Measurements from ENCODE around the gene MAGI3.
A peak's percentile ranks its signal among the peaks of the same experiment; 100 is the strongest.
"Not testable (repeated sequence)": the region's sequence is repeated elsewhere in the genome, so short reads cannot be mapped to it uniquely, and the experiment has no call there.

MAGI3 gene

GRCh38 chr1:113587475-113587874 lies 197.2 kb downstream of the MAGI3 start:
- DNase-seq, result no peak

- no peak for DNase-seq
Measured at GRCh38 chr1:113592230-113592629, 201.9 kb downstream of the MAGI3 start.

- no peak for DNase-seq
Measured at GRCh38 chr1:113593550-113594297, 203.4 kb downstream of the MAGI3 start.

DNA sequence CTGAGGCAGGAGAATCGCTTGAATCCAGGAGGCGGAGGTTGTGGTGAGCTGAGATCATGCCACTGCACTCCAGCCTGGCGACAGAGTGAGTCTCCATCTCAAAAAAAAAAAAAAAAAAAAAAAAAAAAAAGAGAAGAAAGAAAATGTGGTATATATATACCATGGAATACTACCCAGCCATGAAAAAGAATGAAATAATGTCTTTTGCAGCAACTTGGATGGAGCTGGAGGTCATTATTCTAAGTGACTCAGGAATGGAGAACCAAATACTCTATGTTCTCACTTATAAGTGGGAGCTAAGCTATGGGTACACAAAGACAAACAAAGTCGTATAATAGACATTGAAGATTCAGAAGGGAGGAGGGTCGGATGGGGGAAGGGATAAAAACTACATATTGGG lies 214.2 kb downstream of the MAGI3 start:
- DNase-seq, result not testable (repeated sequence)

DNA sequence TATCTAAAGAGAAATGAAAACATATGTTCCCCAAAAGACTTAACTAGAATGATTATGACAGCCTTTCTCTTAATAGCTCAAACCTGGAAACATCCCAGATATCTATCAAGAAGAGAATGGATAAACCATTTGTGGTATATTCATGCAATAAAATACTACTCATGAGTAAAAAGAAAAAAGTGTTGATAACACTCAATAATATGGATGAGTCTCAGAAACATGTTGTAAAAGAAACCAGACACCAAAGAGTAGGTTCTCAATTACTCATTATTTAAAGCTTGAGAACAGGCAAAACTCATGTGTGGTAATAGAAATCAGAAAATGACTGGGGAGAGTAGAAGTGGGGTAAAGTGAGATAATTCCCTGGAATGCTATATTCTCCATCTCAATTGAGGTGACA lies 214.8 kb downstream of the MAGI3 start:
- DNase-seq, result peak; percentile 75

DNA sequence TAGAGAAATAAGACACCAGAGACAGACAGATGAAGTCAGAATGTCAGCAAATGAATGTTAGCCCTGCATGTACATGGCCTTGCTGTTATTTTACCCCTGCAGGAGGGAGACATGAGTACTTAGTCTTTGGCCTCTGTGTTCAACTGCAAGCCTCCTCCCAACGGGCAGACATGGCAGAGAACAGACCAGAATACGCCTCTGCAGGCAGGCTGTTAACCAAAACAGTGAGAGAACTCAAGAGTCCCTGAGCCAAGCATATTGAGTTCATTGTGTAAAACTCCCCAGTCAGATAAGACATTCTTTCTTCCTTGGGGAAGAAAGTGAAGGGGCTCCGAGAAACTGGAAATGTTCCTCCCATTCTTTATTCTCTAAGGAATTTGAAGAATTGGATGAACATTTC lies 218.1 kb downstream of the MAGI3 start:
- DNase-seq, result no peak

DNA sequence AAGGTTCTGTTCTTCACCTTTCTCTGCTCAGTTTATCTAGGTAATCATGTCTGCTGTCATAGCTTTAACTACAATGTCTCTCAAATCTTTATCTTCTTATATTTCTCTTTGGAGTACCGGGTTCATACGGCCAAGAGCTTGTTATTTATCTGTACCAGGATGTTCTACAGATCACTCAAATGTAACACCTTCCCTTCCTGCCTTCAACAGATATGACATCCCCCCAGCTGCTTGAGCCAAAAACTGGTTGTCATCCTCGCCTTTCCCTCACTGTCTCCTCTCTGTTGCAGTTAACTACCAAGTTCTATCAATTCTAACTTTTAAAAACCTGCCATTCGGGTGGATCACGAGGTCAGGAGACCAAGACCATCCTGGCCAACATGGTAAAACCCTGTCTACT lies 220.1 kb downstream of the MAGI3 start:
- no peak for DNase-seq

GRCh38 chr1:113615425-113615824 lies 225.1 kb downstream of the MAGI3 start:
- no peak for DNase-seq

DNA sequence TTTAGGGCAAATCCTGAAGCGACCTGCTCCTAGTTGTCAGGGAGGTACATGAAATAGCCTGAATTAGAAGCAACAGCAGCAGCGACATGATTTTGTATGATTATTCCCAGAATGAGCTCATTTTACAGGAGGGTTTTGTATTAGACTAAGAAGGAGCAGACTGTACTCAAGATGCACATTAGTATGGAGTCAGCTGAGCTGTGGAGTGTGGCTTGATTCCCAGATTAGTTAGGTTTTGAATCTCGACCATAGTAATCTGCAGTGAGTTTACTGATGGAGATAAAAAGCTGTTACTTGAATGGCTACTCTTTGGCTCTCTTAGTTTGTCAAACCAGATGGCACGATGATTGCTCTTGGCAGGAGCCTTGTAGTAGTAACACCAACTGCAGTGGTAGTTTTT lies 225.8 kb downstream of the MAGI3 start:
- peak; percentile 60 for DNase-seq

DNA sequence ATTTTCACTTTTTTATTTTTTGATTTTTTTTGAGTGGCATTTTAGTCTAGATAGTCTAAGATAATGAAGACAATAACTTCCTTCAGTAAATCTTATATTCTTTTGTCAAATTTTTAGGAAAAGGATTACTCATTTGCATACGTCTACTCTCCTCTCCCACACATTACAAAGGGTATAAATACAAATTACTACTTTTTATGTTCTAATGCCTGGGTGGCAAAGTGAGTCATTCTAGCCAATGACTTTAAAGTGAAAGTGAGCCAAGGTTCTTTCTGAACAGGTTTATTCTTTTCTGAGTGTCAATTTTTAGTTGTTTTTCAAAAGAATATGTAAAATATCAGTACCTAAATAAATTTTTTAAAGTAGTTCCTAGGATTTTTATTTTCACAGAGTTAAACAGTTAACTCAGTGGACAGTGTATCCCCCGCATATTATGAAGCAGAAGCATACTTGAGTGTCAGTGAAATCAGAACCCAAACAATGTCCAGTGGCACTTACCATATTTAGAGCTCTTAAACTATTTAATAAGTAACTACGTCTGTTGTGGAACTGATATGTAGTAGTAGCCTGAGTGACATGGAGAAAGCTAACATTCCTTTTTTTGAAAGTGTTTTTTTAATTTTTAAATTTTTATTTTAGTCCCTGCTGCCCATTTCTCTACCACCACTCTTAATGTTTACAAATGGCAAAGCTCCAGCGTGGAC lies 227.3 kb downstream of the MAGI3 start:
- DNase-seq, result no peak

GRCh38 chr1:113628997-113629396 lies 238.7 kb downstream of the MAGI3 start:
- no peak for DNase-seq

GRCh38 chr1:113630340-113631327 lies 240.3 kb downstream of the MAGI3 start:
- DNase-seq, result no peak

DNA sequence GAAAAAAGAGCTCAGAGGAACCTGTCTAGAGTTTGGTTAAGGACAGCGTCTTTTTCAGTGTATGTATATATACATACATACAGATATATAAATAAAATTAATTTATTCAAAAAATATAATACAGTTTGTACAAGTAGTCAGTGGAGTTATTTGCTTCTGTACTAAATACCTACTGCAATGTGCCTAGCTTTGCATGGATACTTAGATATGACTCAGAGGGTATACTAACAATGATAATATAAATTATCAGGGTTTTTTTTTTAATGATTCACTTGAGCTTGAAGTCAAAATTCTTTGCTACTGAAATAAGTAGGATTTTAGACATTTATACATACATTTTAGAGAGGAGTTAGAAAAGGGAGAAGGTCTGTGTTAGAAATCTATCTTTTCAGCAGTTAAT lies 251.1 kb downstream of the MAGI3 start:
- no peak for DNase-seq

DNA sequence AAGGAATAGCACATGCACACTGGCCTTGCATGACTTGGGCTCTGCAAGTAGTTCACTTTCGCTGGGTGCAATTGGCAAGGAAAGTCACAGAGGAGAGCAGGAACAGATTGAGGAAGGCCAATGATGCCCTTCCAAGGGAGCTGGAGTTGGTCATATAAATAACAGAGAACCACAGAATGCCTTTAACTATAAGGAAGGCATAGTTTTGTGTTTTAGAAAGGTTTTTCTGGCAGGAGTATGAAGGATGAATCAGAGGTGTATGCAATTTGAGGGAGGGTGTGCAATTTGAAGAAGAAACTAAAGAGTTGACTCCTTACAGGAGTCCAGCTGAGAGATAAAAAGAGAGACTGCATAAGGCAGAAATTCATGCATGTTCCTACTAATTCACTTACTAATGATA lies 256.8 kb downstream of the MAGI3 start:
- no peak for DNase-seq

DNA sequence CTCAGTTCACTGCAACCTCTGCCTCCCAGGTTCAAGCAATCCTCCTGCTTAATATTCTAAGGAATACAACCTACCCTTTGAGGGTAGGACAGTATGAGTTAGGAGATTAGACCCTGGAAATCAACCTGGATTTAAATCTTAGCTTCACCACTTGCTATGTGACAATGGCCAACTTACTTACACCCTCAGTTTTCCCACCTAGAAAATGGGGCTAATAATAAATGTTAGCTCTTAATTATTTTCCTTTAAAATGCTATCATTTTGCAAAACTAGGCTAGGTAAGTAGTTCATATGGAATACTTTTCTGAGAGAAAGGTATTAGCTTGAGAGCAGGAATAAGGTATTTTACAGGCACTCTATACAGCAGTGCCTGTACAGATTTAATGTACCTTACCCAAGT lies 258.2 kb downstream of the MAGI3 start:
- no peak for DNase-seq

DNA sequence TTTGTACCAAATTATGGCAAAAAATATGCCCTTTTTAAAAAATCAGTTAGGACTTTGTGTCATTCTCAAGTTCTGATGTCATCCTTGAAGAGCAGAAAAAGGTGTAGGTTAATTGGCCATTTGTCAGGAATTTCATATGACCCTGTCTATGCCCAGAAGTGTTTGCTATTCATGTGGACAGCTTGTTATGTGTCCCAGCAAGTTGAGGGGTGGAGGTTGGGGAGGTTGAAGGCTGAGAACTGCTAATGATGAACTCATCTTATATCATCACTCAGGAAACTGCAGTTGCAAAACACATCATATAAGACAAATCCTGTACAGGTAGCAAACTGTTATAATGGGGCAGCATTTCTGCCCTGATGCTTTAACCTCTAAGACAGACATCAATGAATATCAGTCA lies 262.5 kb downstream of the MAGI3 start:
- DNase-seq, result no peak

DNA sequence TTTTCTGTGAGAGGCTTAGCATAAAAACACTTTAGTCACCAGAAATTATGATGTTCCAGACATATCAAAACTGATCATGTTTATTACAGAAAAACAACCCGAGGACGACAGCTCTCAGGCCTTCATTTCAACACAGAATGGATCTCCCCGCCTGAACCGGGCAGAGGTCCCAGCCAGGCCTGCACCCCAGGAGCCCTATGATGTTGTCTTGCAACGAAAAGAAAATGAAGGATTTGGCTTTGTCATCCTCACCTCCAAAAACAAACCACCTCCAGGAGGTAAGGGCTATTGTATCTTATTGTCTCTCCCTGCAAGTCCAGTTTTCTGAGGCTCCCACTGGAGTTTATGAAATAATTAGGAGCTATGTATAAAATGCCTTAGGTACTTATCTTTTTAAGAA lies 263.4 kb downstream of the MAGI3 start:
- DNase-seq, result no peak

DNA sequence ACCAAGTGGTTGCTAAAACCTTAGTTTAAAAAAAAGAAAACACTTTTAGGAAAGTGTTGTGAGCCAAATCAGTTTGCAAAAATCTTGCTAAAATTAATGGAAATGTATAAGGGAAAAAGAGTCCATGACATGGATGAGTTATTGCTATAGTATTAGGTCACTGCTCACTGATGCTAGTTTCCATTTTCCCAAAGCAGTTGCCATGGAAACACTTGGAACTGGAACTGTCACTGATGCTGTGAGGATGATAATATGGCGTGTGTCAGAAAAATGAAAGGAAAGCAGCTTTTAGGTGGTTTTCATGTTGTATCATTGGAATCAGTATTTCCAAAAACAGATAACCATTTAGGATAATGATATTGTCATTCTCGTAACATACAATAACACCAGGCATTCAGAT lies 264.6 kb downstream of the MAGI3 start:
- DNase-seq, result no peak

DNA sequence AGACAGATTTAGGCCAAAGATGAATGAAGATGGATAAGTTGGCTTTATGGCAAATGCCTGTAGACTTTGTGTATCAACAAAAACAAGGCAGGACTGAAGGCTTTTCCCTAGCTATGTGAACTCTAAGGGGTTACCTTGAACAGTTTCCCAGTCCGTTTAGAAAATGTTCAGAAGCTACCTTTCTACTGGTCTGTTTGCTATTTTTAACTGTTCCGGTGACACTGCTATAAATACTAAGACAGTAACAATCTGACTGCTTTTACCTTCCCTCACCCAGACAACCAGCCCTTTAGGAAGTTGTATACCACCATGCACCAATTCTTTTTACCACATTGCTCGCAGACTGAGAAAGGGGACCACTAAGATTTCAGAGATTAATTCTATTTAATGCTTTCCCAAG lies 266.8 kb downstream of the MAGI3 start:
- no peak for DNase-seq

DNA sequence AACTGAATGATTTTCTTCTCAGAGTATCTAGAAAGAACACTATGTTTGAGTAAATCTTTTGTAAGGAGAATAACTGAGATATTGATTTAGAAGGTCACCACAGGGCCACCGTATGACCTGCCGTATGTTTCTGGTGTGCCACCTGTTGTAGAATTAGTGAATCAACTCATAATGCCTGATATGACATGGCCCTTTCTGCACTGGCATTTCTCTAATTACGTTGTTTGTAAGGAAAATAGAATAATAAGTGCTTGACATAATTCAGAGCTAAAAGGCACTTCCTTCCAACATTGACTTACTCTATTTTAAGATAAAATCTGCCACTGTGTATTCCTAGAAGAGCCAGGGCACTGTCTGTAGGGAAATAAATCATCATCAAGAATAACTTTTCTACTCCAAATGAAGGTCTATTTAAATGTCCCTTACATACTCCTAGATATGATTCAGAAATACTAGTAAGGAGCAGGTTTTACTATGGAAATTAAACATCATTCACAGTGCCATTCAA lies 267.3 kb downstream of the MAGI3 start:
- no peak for DNase-seq

DNA sequence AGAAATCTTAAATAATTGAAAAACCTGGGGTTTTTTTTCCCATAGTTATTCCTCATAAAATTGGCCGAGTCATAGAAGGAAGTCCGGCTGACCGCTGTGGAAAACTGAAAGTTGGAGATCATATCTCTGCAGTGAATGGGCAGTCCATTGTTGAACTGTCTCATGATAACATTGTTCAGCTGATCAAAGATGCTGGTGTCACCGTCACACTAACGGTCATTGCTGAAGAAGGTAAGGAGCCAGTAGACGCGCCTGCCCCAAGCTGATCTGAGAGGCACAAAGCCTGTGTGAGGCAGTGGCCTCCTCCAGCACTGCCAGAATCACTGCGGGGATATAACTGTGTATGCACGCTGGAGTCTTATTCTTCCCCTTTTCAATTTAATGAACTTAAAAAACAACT lies 268.7 kb downstream of the MAGI3 start:
- no peak for DNase-seq

DNA sequence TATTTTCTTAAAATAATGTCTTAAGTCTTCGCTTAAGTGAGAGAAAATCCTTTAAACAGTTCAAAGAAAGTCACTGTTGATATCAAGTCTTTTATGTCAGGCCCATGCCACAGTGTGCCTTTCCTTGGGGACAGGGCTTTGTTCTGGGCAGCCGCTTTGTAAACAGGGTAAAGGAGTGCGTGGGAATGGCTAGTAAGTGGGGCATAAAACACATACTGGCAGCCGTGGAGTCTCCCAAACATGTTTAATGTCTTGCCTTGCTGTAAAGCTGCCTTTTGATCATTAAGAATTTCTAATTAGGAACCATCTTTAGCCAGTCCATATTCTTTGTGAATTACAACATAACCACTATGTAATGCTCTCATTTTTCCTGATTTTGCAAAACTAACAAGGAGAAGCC lies 269.2 kb downstream of the MAGI3 start:
- DNase-seq, result no peak

GRCh38 chr1:113660088-113660487 lies 269.8 kb downstream of the MAGI3 start:
- peak; percentile 28 for DNase-seq

All from NCI-H2171 (cell line).